ENCODE results near the gene IGFL3. TPM values are rescaled to one million over a fixed set of nuclear protein-coding genes. Genes with fewer than 3 reads are reported as not detected.

IGFL3 gene
- polyA plus RNA-seq, 3 donors = not detected

- H3K27ac Mint-ChIP-seq = no peak overlapping the region
- H2AFZ ChIP-seq (ENCODE audit: insufficient read depth, low read depth, low read length, poor library complexity, severe bottlenecking) = no peak overlapping the region
- peaks cover 0 to 18% of the 10 kb centered on the region in 2 donors for H3K27me3 ChIP-seq (ENCODE audit: control insufficient read depth in 2 of 2, insufficient read depth in 2 of 2, low read length in 2 of 2)
- H3K4me3 Mint-ChIP-seq = no peak overlapping the region
- no peak for DNase-seq
- no peaks in the 10 kb centered on the region for H3K36me3 ChIP-seq (replicated peaks in 1 of 2; ENCODE audit: control insufficient read depth in 1 of 2, insufficient read depth in 2 of 2, low read length in 2 of 2)
- no peak overlapping the region for H3K27ac ChIP-seq (ENCODE audit: low read depth in 1 of 2, low read length in 2 of 2)
- H3K36me3 Mint-ChIP-seq = no peaks in the 10 kb centered on the region
- no peaks in the 10 kb centered on the region for H3K4me1 ChIP-seq (ENCODE audit: control insufficient read depth in 1 of 2, insufficient read depth in 2 of 2, low read length in 2 of 2)
- no peak for TF ChIP-seq CTCF (IDR thresholded peaks at IDR 0.05)
- peaks cover 19 to 29% of the 10 kb centered on the region in 2 donors for H3K9me3 ChIP-seq (replicated peaks in 1 of 2; ENCODE audit: control insufficient read depth in 1 of 2, insufficient read depth in 1 of 2, low read length in 2 of 2)
- no peaks in the 10 kb centered on the region for H3K4me1 Mint-ChIP-seq
- no peaks in the 10 kb centered on the region for H3K79me2 ChIP-seq (ENCODE audit: insufficient read depth, low read length)
- peaks cover 18 to 41% (median 39%) of the 10 kb centered on the region in 7 donors for H3K9me3 Mint-ChIP-seq
- no CpG with 5 or more reads among the region's 2 CpGs for WGBS (ENCODE audit: insufficient coverage)
- H3K27me3 Mint-ChIP-seq (ENCODE audit: low read depth in 3 of 3) = peaks cover 6 to 38% (median 27%) of the 10 kb centered on the region in 3 donors
- no peak overlapping the region for H3K4me2 ChIP-seq (replicated peaks; ENCODE audit: extremely low read depth, low read length, poor library complexity, severe bottlenecking)
- H4K20me1 ChIP-seq (ENCODE audit: insufficient read depth, low read length) = no peaks in the 10 kb centered on the region
- H3K4me3 ChIP-seq (replicated peaks in 1 of 3; ENCODE audit: low read depth in 2 of 3, low read length in 3 of 3) = no peak overlapping the region
- intact Hi-C loops (cut with micrococcal nuclease) = no loop called here
- no peak overlapping the region for H3K9ac ChIP-seq (ENCODE audit: insufficient read depth, low read length, poor library complexity, severe bottlenecking)
Observed at GRCh38 chr19:46088101-46088500, 36.4 kb downstream of the IGFL3 start.

DNA sequence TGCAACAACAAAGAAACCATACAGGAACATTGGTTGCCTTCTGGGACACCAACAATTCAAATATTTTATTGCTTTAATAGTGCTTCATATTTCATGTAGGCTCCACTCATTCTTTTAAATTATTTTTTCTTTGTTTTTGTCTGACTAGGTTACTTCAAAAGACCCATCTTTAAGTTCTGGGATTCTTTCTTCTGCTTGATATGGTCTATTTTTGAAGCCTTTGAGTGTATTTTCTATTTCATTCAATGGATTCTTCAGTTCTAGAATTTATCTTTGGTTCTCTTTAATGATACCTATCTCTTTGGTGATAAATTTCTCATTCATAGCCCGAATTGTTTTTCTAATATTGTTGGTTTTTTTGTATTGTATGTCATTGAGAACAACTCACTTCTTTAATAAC, 38.6 kb downstream of the IGFL3 start:
- intact Hi-C loops (cut with micrococcal nuclease) = no loop called here
- Histone ChIP-seq H3K4me3 (replicated peaks in 1 of 3; ENCODE audit: low read depth in 2 of 3, low read length in 3 of 3) (no peak overlapping the region), H3K27ac (ENCODE audit: low read depth in 1 of 2, low read length in 2 of 2) (no peak overlapping the region), H2AFZ (ENCODE audit: insufficient read depth, low read depth, low read length, poor library complexity, severe bottlenecking) (no peak overlapping the region), H3K4me1 (ENCODE audit: control insufficient read depth in 1 of 2, insufficient read depth in 2 of 2, low read length in 2 of 2) (no peaks in the 10 kb centered on the region), H3K27me3 (ENCODE audit: control insufficient read depth in 2 of 2, insufficient read depth in 2 of 2, low read length in 2 of 2) (peaks cover 5 to 21% of the 10 kb centered on the region in 2 donors), H3K36me3 (replicated peaks in 1 of 2; ENCODE audit: control insufficient read depth in 1 of 2, insufficient read depth in 2 of 2, low read length in 2 of 2) (no peaks in the 10 kb centered on the region), H3K4me2 (replicated peaks; ENCODE audit: extremely low read depth, low read length, poor library complexity, severe bottlenecking) (no peak overlapping the region), H3K9ac (ENCODE audit: insufficient read depth, low read length, poor library complexity, severe bottlenecking) (no peak overlapping the region), H4K20me1 (ENCODE audit: insufficient read depth, low read length) (no peaks in the 10 kb centered on the region), H3K9me3 (replicated peaks in 1 of 2; ENCODE audit: control insufficient read depth in 1 of 2, insufficient read depth in 1 of 2, low read length in 2 of 2) (peaks cover 19 to 29% of the 10 kb centered on the region in 2 donors), H3K79me2 (ENCODE audit: insufficient read depth, low read length) (no peaks in the 10 kb centered on the region)
- Mint-ChIP-seq H3K4me3 (no peak overlapping the region), H3K27ac (no peak overlapping the region), H3K27me3 (ENCODE audit: low read depth in 3 of 3) (peaks cover 18 to 37% (median 29%) of the 10 kb centered on the region in 3 donors), H3K9me3 (peaks cover 18 to 41% (median 39%) of the 10 kb centered on the region in 7 donors), H3K36me3 (no peaks in the 10 kb centered on the region), H3K4me1 (no peaks in the 10 kb centered on the region)
- no CpG with 5 or more reads among the region's 1 CpG for WGBS (ENCODE audit: insufficient coverage)
- no peak for TF ChIP-seq CTCF (IDR thresholded peaks at IDR 0.05)
- DNase-seq = no peak
